ENCODE measurements around the gene SORBS2. TPM values are rescaled to one million over a fixed set of nuclear protein-coding genes. Genes with fewer than 3 reads are reported as not detected.

The SORBS2 gene
- total and polyA plus RNA-seq, 9 donors = 17.4 to 204 (median 32.7) TPM

- Histone ChIP-seq H3K4me1 (ENCODE audit: insufficient read depth) (peaks cover 3% of the 10 kb centered on the region), H3K27ac (no peak overlapping the region), H3K36me3 (no peaks in the 10 kb centered on the region), H3K9me3 (no peaks in the 10 kb centered on the region), H3K27me3 (no peaks in the 10 kb centered on the region), H3K4me3 (no peak overlapping the region)
- TF ChIP-seq EP300 (IDR thresholded peaks at IDR 0.05) (no peak), POLR2A (IDR thresholded peaks at IDR 0.05) (no peak), CTCF (IDR thresholded peaks at IDR 0.05) (no peak)
- intact Hi-C loops (cut with DNase I) = no loop called here
- WGBS, 3 donors = 86 to 91% (median 86%) methylated on average over 7 of the region's 7 CpGs
- no peak for DNase-seq
Observed at GRCh38 chr4:185771711-185772390, 40.1 kb downstream of the SORBS2 start.

GRCh38 chr4:185767528-185767927 lies 44.5 kb downstream of the SORBS2 start:
- no peaks in the 10 kb centered on the region for H3K9me3 ChIP-seq
- 94 to 96% (median 96%) methylated on average over 4 of the region's 4 CpGs for WGBS, 3 donors
- H3K4me3 ChIP-seq = no peak overlapping the region
- H3K27me3 ChIP-seq = no peaks in the 10 kb centered on the region
- no peak for DNase-seq
- intact Hi-C loops (cut with DNase I) = no loop called here
- H3K4me1 ChIP-seq (ENCODE audit: insufficient read depth) = no peaks in the 10 kb centered on the region
- TF ChIP-seq POLR2A (IDR thresholded peaks at IDR 0.05) (no peak), CTCF (IDR thresholded peaks at IDR 0.05) (no peak), EP300 (IDR thresholded peaks at IDR 0.05) (no peak)
- H3K36me3 ChIP-seq = no peaks in the 10 kb centered on the region
- no peak overlapping the region for H3K27ac ChIP-seq

DNA sequence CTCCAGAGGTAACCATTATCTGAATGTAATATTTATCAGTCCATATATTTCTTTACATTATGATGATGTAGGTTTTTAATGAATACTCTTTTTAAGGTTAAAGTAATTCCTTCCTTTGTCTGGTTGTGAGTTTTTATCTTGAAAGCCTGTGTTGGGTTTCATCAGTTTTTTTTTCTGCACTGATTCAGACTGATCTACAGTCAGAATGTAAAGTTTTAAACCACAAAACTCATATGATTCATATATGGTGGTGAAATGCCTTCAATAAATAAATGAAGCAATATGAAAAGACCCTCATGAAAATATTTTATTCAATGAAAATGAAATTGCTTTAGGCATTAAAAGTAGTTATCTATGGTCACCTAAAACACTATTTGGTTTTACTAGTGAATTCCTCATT lies 47.1 kb downstream of the SORBS2 start:
- no peaks in the 10 kb centered on the region for H3K27me3 ChIP-seq
- DNase-seq = no peak
- H3K4me1 ChIP-seq (ENCODE audit: insufficient read depth) = no peaks in the 10 kb centered on the region
- H3K27ac ChIP-seq = no peak overlapping the region
- intact Hi-C loops (cut with DNase I) = no loop called here
- no peak overlapping the region for H3K4me3 ChIP-seq
- TF ChIP-seq POLR2A (IDR thresholded peaks at IDR 0.05) (no peak), EP300 (IDR thresholded peaks at IDR 0.05) (no peak), CTCF (IDR thresholded peaks at IDR 0.05) (no peak)
- H3K36me3 ChIP-seq = no peaks in the 10 kb centered on the region
- no peaks in the 10 kb centered on the region for H3K9me3 ChIP-seq

- H3K9me3 ChIP-seq = no peaks in the 10 kb centered on the region
- no peaks in the 10 kb centered on the region for H3K27me3 ChIP-seq
Observed at GRCh38 chr4:185761352-185762235, 50.4 kb downstream of the SORBS2 start.

More at GRCh38 chr4:185761352-185762235, 50.4 kb downstream of the SORBS2 start:
- Histone ChIP-seq H3K4me1 (ENCODE audit: insufficient read depth) (no peaks in the 10 kb centered on the region), H3K4me3 (no peak overlapping the region), H3K36me3 (no peaks in the 10 kb centered on the region), H3K27ac (no peak overlapping the region)
- intact Hi-C loops (cut with DNase I) = no loop called here
- 79 to 86% (median 84%) methylated on average over 9 of the region's 9 CpGs for WGBS, 3 donors
- TF ChIP-seq EP300 (IDR thresholded peaks at IDR 0.05) (no peak), CTCF (IDR thresholded peaks at IDR 0.05) (no peak), POLR2A (IDR thresholded peaks at IDR 0.05) (no peak)
- DNase-seq = no peak
